ENCODE measurements around the gene SLFN12.

SLFN12 gene

DNA sequence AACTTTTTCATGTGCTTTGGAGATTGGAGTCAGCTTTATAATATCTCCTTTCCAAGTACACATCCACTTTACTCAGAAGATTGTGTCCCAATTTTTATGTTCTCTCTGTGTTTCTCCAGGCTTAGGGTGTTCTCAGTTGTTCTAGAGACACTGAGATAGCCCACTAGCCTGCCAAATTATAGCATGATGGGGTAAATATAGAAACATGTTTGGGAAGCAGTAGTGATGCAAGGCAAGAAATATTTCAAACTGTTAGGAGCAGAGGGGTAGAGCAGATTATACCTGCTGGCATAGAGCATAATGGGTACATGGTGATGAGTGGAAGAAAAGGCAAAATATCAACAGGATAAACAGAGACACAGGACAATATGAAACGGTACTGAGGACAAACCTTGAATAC is 71.3 kb downstream of the SLFN12 start:
- H3K27ac ChIP-seq = no peak overlapping the region
- TF ChIP-seq, protein P1, sequence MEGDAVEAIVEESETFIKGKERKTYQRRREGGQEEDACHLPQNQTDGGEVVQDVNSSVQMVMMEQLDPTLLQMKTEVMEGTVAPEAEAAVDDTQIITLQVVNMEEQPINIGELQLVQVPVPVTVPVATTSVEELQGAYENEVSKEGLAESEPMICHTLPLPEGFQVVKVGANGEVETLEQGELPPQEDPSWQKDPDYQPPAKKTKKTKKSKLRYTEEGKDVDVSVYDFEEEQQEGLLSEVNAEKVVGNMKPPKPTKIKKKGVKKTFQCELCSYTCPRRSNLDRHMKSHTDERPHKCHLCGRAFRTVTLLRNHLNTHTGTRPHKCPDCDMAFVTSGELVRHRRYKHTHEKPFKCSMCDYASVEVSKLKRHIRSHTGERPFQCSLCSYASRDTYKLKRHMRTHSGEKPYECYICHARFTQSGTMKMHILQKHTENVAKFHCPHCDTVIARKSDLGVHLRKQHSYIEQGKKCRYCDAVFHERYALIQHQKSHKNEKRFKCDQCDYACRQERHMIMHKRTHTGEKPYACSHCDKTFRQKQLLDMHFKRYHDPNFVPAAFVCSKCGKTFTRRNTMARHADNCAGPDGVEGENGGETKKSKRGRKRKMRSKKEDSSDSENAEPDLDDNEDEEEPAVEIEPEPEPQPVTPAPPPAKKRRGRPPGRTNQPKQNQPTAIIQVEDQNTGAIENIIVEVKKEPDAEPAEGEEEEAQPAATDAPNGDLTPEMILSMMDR (conservative IDR thresholded peaks at IDR 0.05) = no peak
